GM21515 (cell line): Measurements from ENCODE around the gene AIRE.

ENCODE experiments used
- ATAC-seq: cut with Tn5 transposase; IDR thresholded peaks from one replicate; pipeline ENCODE4 v1.9.1; 2021; ENCODE audit not compliant: unreplicated experiment

AIRE gene

GRCh38 chr21:44322621-44323325 lies 37.1 kb downstream of the AIRE start:
- no peak for ATAC-seq

GRCh38 chr21:44323591-44323990 lies 37.9 kb downstream of the AIRE start:
- no peak for ATAC-seq

- no peak for ATAC-seq
Measured at GRCh38 chr21:44324106-44324853, 38.6 kb downstream of the AIRE start.

- ATAC-seq: no peak
Measured at GRCh38 chr21:44324854-44325107, 39.1 kb downstream of the AIRE start.

GRCh38 chr21:44325386-44326271 lies 40.0 kb downstream of the AIRE start:
- no peak for ATAC-seq

GRCh38 chr21:44326272-44326647 lies 40.6 kb downstream of the AIRE start:
- no peak for ATAC-seq

GRCh38 chr21:44326716-44327602 lies 41.3 kb downstream of the AIRE start:
- ATAC-seq: no peak

- ATAC-seq: no peak
Measured at GRCh38 chr21:44327603-44327974, 41.9 kb downstream of the AIRE start.

- no peak for ATAC-seq
Measured at GRCh38 chr21:44328242-44328895, 42.7 kb downstream of the AIRE start.

- ATAC-seq: no peak
Measured at GRCh38 chr21:44329086-44329889, 43.6 kb downstream of the AIRE start.

GRCh38 chr21:44329971-44330681 lies 44.5 kb downstream of the AIRE start:
- no peak for ATAC-seq

- no peak for ATAC-seq
Measured at GRCh38 chr21:44330698-44331097, 45.0 kb downstream of the AIRE start.

- ATAC-seq: no peak
Measured at GRCh38 chr21:44331209-44331608, 45.5 kb downstream of the AIRE start.

GRCh38 chr21:44331650-44332307 lies 46.1 kb downstream of the AIRE start:
- no peak for ATAC-seq

- no peak for ATAC-seq
Measured at GRCh38 chr21:44332383-44332782, 46.7 kb downstream of the AIRE start.

- no peak for ATAC-seq
Measured at GRCh38 chr21:44332965-44333364, 47.3 kb downstream of the AIRE start.

- ATAC-seq: no peak
Measured at GRCh38 chr21:44333509-44334328, 48.0 kb downstream of the AIRE start.
